ENCODE measurements around the gene ATXN3L. TPM values are rescaled to one million over a fixed set of nuclear protein-coding genes. Genes with fewer than 3 reads are reported as not detected.

Gene ATXN3L
- total RNA-seq, 2 experiments from 2014 or later, result not detected

GRCh38 chrX:13295841-13296240, 24.0 kb downstream of the ATXN3L start:
- Mint-ChIP-seq H3K9me3 (no peaks in the 10 kb centered on the region), H3K4me1 (peaks cover 8% of the 10 kb centered on the region), H3K36me3 (ENCODE audit: low read depth) (no peaks in the 10 kb centered on the region), H3K4me3 (no peak overlapping the region), H3K27ac (no peak overlapping the region), H3K27me3 (no peaks in the 10 kb centered on the region)
- CTCF ChIA-PET, result no interaction called here
- POLR2A ChIA-PET, result no interaction called here
- no peak for DNase-seq

DNA sequence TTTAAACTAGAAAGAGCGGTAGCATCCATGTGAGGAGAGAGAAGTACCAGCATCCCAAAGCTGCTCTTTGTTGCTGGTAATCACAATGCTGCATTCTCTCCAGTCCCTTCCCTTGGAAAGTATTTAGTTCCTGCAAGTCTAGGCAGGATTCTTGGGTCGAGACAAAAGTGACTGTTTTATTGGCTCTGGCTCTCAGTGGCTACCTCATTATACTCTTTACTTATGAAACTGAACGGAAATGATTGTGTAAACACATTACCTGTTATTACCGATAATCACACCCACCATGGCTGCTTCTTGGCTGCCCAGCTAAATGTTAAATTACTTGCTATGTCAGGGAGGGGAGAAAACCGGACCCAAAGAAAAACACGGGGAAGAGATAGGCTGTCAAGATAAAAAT, 26.2 kb downstream of the ATXN3L start:
- ChIA-PET POLR2A (no interaction called here), CTCF (interaction anchor here (0.6 kb wide), 1 partner anchor 325 kb away, joined by 3 read pairs; no protein-coding TSS in a partner anchor)
- Mint-ChIP-seq H3K27me3 (no peaks in the 10 kb centered on the region), H3K4me1 (no peaks in the 10 kb centered on the region), H3K36me3 (ENCODE audit: low read depth) (no peaks in the 10 kb centered on the region), H3K9me3 (no peaks in the 10 kb centered on the region), H3K27ac (no peak overlapping the region), H3K4me3 (no peak overlapping the region)
- DNase-seq, result no peak

GRCh38 chrX:13290891-13291614, 28.8 kb downstream of the ATXN3L start:
- POLR2A ChIA-PET, result no interaction called here
- H3K4me3 Mint-ChIP-seq, result no peak overlapping the region
- no peak overlapping the region for H3K27ac Mint-ChIP-seq
- H3K9me3 Mint-ChIP-seq, result no peaks in the 10 kb centered on the region
- no peaks in the 10 kb centered on the region for H3K36me3 Mint-ChIP-seq (ENCODE audit: low read depth)
- DNase-seq, result no peak
- H3K4me1 Mint-ChIP-seq, result no peaks in the 10 kb centered on the region
- no peaks in the 10 kb centered on the region for H3K27me3 Mint-ChIP-seq
- CTCF ChIA-PET, result interaction anchor here (0.7 kb wide), 1 partner anchor 58 kb away, joined by 3 read pairs; no protein-coding TSS in a partner anchor

- POLR2A ChIA-PET, result no interaction called here
- Mint-ChIP-seq H3K36me3 (ENCODE audit: low read depth) (no peaks in the 10 kb centered on the region), H3K4me1 (no peaks in the 10 kb centered on the region), H3K27ac (no peak overlapping the region), H3K9me3 (peaks cover 4% of the 10 kb centered on the region), H3K27me3 (no peaks in the 10 kb centered on the region), H3K4me3 (no peak overlapping the region)
- CTCF ChIA-PET, result no interaction called here
- DNase-seq, result no peak
These were observed 31.2 kb downstream of the ATXN3L start for GRCh38 chrX:13288671-13289070.

- H3K27me3 Mint-ChIP-seq, result no peaks in the 10 kb centered on the region
- no peaks in the 10 kb centered on the region for H3K36me3 Mint-ChIP-seq (ENCODE audit: low read depth)
These were observed 32.0 kb downstream of the ATXN3L start for GRCh38 chrX:13287816-13288215.

GRCh38 chrX:13285693-13286092, 34.2 kb downstream of the ATXN3L start:
- CTCF ChIA-PET, result no interaction called here
- POLR2A ChIA-PET, result no interaction called here
- Mint-ChIP-seq H3K36me3 (ENCODE audit: low read depth) (no peaks in the 10 kb centered on the region), H3K27ac (no peak overlapping the region), H3K4me1 (no peaks in the 10 kb centered on the region), H3K9me3 (peaks cover 4% of the 10 kb centered on the region), H3K27me3 (no peaks in the 10 kb centered on the region), H3K4me3 (no peak overlapping the region)
- DNase-seq, result no peak

More at GRCh38 chrX:13287816-13288215, 32.0 kb downstream of the ATXN3L start:
- H3K4me3 Mint-ChIP-seq, result no peak overlapping the region
- no peak for DNase-seq
- CTCF ChIA-PET, result no interaction called here
- no peaks in the 10 kb centered on the region for H3K4me1 Mint-ChIP-seq
- no peak overlapping the region for H3K27ac Mint-ChIP-seq
- POLR2A ChIA-PET, result no interaction called here
- peaks cover 4% of the 10 kb centered on the region for H3K9me3 Mint-ChIP-seq

DNA sequence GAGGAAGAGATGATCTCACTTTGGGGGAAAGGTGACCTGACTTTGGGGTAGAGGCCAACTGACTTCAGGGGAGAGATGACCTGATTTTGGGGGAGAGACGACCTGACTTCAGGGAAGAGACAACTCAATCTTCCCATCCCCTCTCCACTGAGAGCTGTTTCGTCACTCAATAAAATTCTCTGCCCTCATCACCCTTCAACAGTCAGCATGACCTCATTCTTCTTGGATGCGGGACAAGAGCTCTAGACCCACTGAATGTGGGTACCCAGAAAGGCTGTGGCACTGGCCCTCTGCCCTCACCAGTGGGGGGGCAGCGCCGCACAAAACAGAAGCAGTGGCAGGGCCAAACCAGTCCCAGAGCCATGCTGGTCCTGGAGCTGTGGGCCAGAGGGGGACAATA, 34.6 kb downstream of the ATXN3L start:
- Mint-ChIP-seq H3K4me3 (no peak overlapping the region), H3K36me3 (ENCODE audit: low read depth) (no peaks in the 10 kb centered on the region), H3K9me3 (peaks cover 4% of the 10 kb centered on the region), H3K27me3 (no peaks in the 10 kb centered on the region), H3K4me1 (no peaks in the 10 kb centered on the region), H3K27ac (no peak overlapping the region)
- no peak for DNase-seq
- ChIA-PET POLR2A (no interaction called here), CTCF (no interaction called here)

- Mint-ChIP-seq H3K27ac (no peak overlapping the region), H3K4me3 (no peak overlapping the region), H3K36me3 (ENCODE audit: low read depth) (no peaks in the 10 kb centered on the region), H3K27me3 (no peaks in the 10 kb centered on the region), H3K4me1 (no peaks in the 10 kb centered on the region), H3K9me3 (peaks cover 4% of the 10 kb centered on the region)
- CTCF ChIA-PET, result interaction anchor here (1.5 kb wide), 1 partner anchor 338 kb away, joined by 3 read pairs; no protein-coding TSS in a partner anchor
- POLR2A ChIA-PET, result no interaction called here
- DNase-seq, result no peak
These were observed 35.3 kb downstream of the ATXN3L start for GRCh38 chrX:13284570-13284969.

DNA sequence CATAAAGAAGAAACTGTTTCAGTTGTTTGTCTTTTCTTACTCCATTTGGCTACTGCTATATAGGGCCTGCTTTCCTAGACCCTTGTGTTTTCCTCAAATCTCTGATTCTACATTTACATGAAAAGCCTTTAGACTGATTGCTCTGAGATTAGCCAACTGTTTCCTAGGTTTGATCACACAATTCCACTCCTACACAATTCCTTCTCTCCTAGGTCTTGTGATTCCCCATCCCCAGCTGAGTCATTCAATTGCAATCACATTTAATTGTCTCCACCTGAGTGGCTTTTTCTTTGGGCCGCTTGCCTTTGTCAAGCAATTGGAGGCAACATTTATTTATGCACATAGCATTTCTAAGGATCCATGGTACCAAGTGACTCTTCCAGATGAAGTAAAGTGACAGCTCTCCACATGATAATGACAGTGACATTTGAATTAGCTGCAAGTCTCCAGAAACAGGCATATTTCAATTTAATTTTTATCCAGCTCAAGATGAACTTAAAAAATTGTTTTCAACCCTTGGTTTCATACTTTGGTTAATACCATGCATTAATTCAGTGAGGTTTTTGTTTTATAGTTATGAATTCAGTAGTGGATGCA, 35.8 kb downstream of the ATXN3L start:
- H3K27me3 Mint-ChIP-seq, result no peaks in the 10 kb centered on the region
- H3K36me3 Mint-ChIP-seq (ENCODE audit: low read depth), result no peaks in the 10 kb centered on the region
- ChIA-PET CTCF (interaction anchor here (1.5 kb wide), 1 partner anchor 337 kb away, joined by 3 read pairs; no protein-coding TSS in a partner anchor), POLR2A (no interaction called here)
- no peak overlapping the region for H3K4me3 Mint-ChIP-seq
- peaks cover 4% of the 10 kb centered on the region for H3K9me3 Mint-ChIP-seq
- H3K27ac Mint-ChIP-seq, result no peak overlapping the region
- no peaks in the 10 kb centered on the region for H3K4me1 Mint-ChIP-seq
- DNase-seq, result no peak

GRCh38 chrX:13283512-13283911, 36.3 kb downstream of the ATXN3L start:
- POLR2A ChIA-PET, result no interaction called here
- no peaks in the 10 kb centered on the region for H3K4me1 Mint-ChIP-seq
- no peaks in the 10 kb centered on the region for H3K27me3 Mint-ChIP-seq

GRCh38 chrX:13281289-13281688, 38.6 kb downstream of the ATXN3L start:
- Mint-ChIP-seq H3K27me3 (no peaks in the 10 kb centered on the region), H3K27ac (no peak overlapping the region), H3K36me3 (ENCODE audit: low read depth) (no peaks in the 10 kb centered on the region), H3K4me1 (no peaks in the 10 kb centered on the region), H3K4me3 (no peak overlapping the region), H3K9me3 (peaks cover 4% of the 10 kb centered on the region)
- CTCF ChIA-PET, result no interaction called here
- POLR2A ChIA-PET, result no interaction called here
- DNase-seq, result no peak

More at GRCh38 chrX:13283512-13283911, 36.3 kb downstream of the ATXN3L start:
- H3K9me3 Mint-ChIP-seq, result peaks cover 4% of the 10 kb centered on the region
- H3K4me3 Mint-ChIP-seq, result no peak overlapping the region
- no peak overlapping the region for H3K27ac Mint-ChIP-seq
- DNase-seq, result no peak
- H3K36me3 Mint-ChIP-seq (ENCODE audit: low read depth), result no peaks in the 10 kb centered on the region
- CTCF ChIA-PET, result interaction anchor here (1.5 kb wide), 1 partner anchor 337 kb away, joined by 3 read pairs; no protein-coding TSS in a partner anchor

DNA sequence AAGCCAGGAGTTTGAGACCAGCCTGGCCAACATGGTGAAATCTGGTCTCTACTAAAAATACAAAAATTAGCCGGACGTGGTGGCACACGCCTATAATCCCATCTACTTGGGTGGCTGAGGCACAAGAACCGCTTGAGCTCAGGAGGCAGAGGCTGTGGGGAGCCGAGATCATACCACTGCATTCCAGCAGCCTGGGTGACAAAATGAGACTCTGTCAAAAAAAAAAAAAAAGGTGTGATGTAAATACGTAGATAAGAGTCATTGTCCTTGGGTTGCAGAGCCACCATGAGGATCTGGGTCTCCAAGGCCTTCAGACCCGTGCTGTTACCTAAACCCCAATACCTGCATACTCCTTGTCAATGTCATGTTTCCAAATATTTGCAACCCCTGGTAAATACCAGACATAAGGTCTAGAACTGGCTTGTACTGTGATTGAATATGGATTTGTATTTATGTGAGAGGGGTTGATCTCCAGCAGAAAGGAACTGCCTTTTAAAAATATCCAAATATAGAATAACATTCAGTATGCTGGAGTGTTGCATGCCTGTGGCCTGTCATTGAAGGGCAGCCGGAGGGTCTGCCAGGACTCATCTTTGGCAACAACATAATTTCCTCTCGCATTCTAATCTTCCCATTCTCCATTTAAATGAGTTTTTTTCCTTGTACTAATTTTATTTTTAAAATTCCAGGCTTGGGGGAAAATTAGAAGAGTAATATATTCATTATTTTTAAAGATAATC, 40.4 kb downstream of the ATXN3L start:
- H3K27me3 Mint-ChIP-seq, result no peaks in the 10 kb centered on the region
- POLR2A ChIA-PET, result no interaction called here

DNA sequence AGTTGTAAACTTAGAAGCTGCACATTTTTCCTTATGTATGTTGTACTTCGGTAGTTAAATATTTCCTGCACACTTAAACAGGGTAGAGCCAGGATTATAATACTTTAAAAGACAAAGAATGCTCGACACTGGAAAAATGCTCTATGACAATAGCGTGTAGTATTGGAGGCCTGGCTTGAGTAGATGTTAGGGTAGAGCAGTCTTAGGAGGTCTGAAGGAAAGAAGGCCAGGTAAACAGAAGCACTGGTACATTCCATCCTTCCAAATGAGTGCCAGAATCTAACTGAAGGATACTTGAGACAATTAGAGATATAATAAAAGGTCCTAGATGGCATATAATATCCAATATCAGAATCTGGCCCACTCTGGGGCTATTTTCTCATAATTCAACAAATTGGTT, 42.3 kb downstream of the ATXN3L start:
- H3K9me3 Mint-ChIP-seq, result no peaks in the 10 kb centered on the region
- H3K27ac Mint-ChIP-seq, result no peak overlapping the region
- no peak overlapping the region for H3K4me3 Mint-ChIP-seq
- no peak for DNase-seq
- H3K27me3 Mint-ChIP-seq, result no peaks in the 10 kb centered on the region
- POLR2A ChIA-PET, result no interaction called here
- H3K36me3 Mint-ChIP-seq (ENCODE audit: low read depth), result no peaks in the 10 kb centered on the region
- CTCF ChIA-PET, result interaction anchor here (1.2 to 1.4 kb wide), 2 partner anchors 20 to 331 kb away, joined by 3 to 4 read pairs; no protein-coding TSS in a partner anchor
- no peaks in the 10 kb centered on the region for H3K4me1 Mint-ChIP-seq

More for the DNA sequence above, 40.4 kb downstream of the ATXN3L start:
- Mint-ChIP-seq H3K36me3 (ENCODE audit: low read depth) (no peaks in the 10 kb centered on the region), H3K4me3 (no peak overlapping the region), H3K4me1 (no peaks in the 10 kb centered on the region), H3K27ac (no peak overlapping the region), H3K9me3 (peaks cover 4% of the 10 kb centered on the region)
- no peak for DNase-seq
- CTCF ChIA-PET, result no interaction called here

All from activated CD4-positive, alpha-beta T cell treated with anti-CD3 and anti-CD28 coated beads, Interleukin-2, amount 10 ng/mL, durations not matched to agents 7 days and 5 days (primary cell).